VCaP (cell line): Measurements from ENCODE around the gene HHIPL2.

Experiments used
- H3K27ac ChIP-seq: fragments of 450-650 bp; 2 replicates; pipeline ENCODE4 v1.5.1; 2017
- CTCF ChIP-seq: fragments of 450-650 bp; conservative IDR thresholded peaks from 2 replicates; pipeline ENCODE4 v1.5.1; 2017; ENCODE audit warnings: mild to moderate bottlenecking, moderate library complexity

The HHIPL2 gene

DNA sequence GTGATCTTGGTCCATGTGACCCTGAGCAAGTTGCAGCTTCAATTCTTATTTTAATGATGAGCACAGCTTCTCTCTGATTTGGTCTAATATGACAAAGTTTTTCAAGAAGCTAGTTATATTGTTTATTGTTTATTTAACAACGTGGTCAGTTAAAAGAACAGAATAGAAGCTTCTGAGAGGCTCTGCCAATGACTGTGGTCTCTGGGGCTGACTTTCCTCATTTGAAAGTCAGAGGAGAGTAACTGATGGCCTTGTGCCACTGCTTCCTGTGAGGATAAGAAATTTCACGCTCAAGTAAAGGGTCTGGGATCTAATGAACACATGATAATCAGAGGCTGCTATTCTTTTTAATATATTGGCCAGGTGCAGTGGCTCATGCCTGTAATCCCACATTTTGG lies 7.3 kb downstream of the HHIPL2 start:
- no peak overlapping the region for H3K27ac ChIP-seq
- no peak for TF ChIP-seq CTCF

DNA sequence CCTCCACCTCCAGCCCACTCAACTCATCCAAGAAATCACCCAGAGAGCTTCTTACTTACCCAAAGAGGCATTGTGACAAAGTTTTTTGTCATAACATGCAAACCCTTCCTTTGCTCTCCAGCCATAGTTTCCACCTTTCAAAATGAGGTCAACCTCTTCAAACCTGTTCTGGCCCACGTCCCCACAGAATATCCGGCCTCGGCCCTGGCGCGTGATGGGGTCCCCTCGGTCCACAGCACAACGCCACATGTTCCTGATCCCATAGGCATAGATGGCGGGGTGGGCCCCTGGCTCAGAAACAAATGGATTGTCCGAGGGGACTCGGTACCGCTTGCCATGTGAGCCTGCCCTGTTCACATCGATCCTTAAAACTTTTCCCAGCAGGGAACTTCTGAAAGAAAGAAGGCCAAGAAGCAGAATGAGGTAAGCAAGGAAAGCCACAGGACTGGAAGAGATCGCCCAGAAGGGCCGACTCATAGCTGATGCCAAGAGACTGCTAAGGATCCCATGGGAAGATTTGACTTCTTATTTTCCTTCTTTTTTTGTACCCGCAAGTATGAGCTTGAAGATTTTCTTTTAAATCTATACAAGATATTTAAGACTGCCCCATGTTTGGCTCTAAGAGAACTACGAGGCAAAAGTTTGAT lies 7.8 kb downstream of the HHIPL2 start:
- H3K27ac ChIP-seq = no peak overlapping the region
- TF ChIP-seq CTCF = no peak

DNA sequence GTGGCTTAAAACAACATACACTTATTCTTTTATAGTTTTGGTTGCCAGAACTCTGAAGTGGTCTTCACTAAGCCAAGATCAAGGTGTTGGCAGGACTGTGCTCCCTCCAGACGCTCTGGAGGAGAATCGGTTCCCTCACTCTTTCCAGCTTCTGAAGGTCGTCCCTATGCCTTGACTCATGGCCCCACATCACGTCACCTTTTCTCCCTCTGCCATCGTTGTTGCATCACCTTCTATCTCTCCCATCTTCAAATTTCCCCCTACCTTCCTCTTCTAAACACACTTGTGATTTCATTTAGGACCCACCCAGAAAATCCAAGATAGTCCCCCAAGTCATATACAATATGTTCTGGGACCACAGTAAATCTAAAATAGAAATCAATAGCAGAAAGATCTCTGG lies 12.4 kb downstream of the HHIPL2 start:
- H3K27ac ChIP-seq = no peak overlapping the region
- TF ChIP-seq CTCF = no peak

GRCh38 chr1:222530852-222531251 lies 17.1 kb downstream of the HHIPL2 start:
- TF ChIP-seq CTCF = no peak
- H3K27ac ChIP-seq = no peak overlapping the region

DNA sequence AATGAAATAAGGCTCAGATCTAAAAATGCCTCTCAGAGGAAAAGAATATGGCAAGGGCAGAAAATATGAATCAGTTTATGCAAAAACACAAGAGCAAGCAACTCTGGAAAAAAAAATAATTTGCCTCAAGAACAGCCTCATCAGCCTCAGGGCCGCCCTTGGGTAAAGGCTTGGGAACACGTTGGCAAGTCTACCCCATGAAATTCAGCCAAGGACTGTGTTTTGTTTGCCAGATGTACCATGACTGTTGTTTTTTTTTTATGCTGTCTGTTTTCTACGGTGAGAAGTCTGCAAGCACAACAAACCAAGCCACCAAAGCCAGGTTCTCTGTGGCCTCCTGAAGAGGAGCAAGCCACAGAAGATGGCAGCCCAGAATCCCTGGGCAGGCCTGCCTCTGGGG lies 18.0 kb downstream of the HHIPL2 start:
- no peak for TF ChIP-seq CTCF
- no peak overlapping the region for H3K27ac ChIP-seq

DNA sequence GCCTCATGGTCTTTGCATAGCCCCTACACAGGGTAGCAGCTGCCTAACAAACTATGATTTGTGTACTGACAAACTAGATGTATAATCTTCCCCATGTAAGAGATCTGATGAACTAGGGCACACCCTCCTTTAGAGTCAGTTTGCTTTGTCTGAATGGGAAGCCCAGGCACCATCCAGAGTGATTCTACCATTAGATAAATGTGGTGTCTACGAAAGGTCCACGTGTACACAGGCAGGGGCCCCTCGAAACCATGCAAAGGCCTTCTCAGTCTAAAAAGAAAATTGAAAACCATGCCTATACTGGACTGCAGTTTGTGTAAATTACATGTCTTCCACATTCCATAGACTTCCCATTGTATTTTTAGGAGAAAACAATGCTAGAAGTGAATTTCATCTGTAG lies 18.7 kb downstream of the HHIPL2 start:
- TF ChIP-seq CTCF = no peak
- H3K27ac ChIP-seq = no peak overlapping the region

- TF ChIP-seq CTCF = no peak
- no peak overlapping the region for H3K27ac ChIP-seq
These were observed 22.0 kb downstream of the HHIPL2 start for GRCh38 chr1:222525951-222526350.
